ENCODE data around the gene CHD9NB. TPM values are rescaled to one million over a fixed set of nuclear protein-coding genes. Genes with fewer than 3 reads are reported as not detected.

Gene CHD9NB
- polyA plus RNA-seq, 3 donors, result not detected

DNA sequence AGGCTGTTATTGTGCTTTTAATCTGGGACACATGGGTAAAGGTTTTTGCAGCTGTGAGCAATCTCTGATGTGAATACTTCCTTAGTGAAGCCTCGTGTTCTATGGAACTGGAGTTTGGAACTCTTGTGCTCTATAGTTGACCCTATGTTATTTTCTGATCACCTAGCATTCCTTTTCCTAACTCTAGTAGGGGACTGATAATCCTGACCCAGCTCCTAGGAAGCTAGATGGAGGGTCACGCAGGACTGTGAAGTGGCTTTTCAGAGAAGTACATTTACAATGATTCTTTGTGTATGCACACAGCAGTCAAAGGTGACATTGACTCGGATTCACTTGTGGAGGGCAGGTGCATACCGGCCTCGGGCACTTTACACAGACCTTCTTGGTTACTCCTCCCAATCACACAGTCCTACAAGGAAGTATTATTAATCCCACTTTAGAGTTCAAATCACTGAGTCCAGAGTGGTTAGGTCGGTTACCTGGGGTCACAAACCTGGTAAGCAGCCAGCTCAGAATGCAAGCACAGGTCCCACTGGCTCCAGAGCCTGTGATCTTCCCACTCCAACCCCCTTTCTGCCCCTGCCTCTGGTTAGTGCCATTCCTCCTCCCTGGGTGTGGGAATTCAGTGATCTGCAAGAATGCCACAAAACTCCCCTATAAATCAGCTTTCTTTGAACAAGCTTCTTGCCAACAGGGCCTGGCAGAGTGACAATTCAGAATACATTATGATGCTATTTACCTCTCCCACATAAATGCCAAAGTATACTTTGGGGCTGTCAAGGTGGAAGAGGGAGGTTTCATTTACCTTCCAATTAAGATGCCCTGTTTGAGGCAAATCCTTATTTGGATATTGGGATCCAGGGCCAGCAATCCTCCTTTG, 7.1 kb downstream of the CHD9NB start:
- no peaks in the 10 kb centered on the region for H4K20me1 ChIP-seq (ENCODE audit: insufficient read depth, low read length)
- H3K27ac ChIP-seq (ENCODE audit: low read depth in 1 of 2, low read length in 2 of 2), result no peak overlapping the region
- 96% methylated on average over 4 of the region's 6 CpGs for WGBS (ENCODE audit: insufficient coverage)
- Mint-ChIP-seq H3K27ac (peak overlapping the region in 1 of 7 donors; percentile 47), H3K36me3 (no peaks in the 10 kb centered on the region), H3K27me3 (ENCODE audit: low read depth in 3 of 3) (peaks cover 2 to 4% (median 3%) of the 10 kb centered on the region in 3 donors), H3K4me3 (no peak overlapping the region), H3K9me3 (peaks cover 0 to 3% (median 0%) of the 10 kb centered on the region in 7 donors), H3K4me1 (peaks cover 15% of the 10 kb centered on the region)
- no peak overlapping the region for H3K9ac ChIP-seq (ENCODE audit: insufficient read depth, low read length, poor library complexity, severe bottlenecking)
- H3K27me3 ChIP-seq (ENCODE audit: control insufficient read depth in 2 of 2, insufficient read depth in 2 of 2, low read length in 2 of 2), result no peaks in the 10 kb centered on the region
- H3K4me2 ChIP-seq (replicated peaks; ENCODE audit: extremely low read depth, low read length, poor library complexity, severe bottlenecking), result no peak overlapping the region
- no peak overlapping the region for H3K4me3 ChIP-seq (replicated peaks in 1 of 3; ENCODE audit: low read depth in 2 of 3, low read length in 3 of 3)
- H3K79me2 ChIP-seq (ENCODE audit: insufficient read depth, low read length), result no peaks in the 10 kb centered on the region
- no peaks in the 10 kb centered on the region for H3K36me3 ChIP-seq (replicated peaks in 1 of 2; ENCODE audit: control insufficient read depth in 1 of 2, insufficient read depth in 2 of 2, low read length in 2 of 2)
- intact Hi-C loops (cut with micrococcal nuclease), result loop anchor here in 1 of 2 donors (5.0 kb wide), 1 partner anchor 162 kb away; no protein-coding TSS in a partner anchor
- no peaks in the 10 kb centered on the region for H3K9me3 ChIP-seq (replicated peaks in 1 of 2; ENCODE audit: control insufficient read depth in 1 of 2, insufficient read depth in 1 of 2, low read length in 2 of 2)
- no peak overlapping the region for H2AFZ ChIP-seq (ENCODE audit: insufficient read depth, low read depth, low read length, poor library complexity, severe bottlenecking)
- DNase-seq, result no peak
- TF ChIP-seq, protein P1, sequence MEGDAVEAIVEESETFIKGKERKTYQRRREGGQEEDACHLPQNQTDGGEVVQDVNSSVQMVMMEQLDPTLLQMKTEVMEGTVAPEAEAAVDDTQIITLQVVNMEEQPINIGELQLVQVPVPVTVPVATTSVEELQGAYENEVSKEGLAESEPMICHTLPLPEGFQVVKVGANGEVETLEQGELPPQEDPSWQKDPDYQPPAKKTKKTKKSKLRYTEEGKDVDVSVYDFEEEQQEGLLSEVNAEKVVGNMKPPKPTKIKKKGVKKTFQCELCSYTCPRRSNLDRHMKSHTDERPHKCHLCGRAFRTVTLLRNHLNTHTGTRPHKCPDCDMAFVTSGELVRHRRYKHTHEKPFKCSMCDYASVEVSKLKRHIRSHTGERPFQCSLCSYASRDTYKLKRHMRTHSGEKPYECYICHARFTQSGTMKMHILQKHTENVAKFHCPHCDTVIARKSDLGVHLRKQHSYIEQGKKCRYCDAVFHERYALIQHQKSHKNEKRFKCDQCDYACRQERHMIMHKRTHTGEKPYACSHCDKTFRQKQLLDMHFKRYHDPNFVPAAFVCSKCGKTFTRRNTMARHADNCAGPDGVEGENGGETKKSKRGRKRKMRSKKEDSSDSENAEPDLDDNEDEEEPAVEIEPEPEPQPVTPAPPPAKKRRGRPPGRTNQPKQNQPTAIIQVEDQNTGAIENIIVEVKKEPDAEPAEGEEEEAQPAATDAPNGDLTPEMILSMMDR (IDR thresholded peaks at IDR 0.05), result no peak
- peaks cover 6 to 11% of the 10 kb centered on the region in 2 donors for H3K4me1 ChIP-seq (ENCODE audit: control insufficient read depth in 1 of 2, insufficient read depth in 2 of 2, low read length in 2 of 2)

DNA sequence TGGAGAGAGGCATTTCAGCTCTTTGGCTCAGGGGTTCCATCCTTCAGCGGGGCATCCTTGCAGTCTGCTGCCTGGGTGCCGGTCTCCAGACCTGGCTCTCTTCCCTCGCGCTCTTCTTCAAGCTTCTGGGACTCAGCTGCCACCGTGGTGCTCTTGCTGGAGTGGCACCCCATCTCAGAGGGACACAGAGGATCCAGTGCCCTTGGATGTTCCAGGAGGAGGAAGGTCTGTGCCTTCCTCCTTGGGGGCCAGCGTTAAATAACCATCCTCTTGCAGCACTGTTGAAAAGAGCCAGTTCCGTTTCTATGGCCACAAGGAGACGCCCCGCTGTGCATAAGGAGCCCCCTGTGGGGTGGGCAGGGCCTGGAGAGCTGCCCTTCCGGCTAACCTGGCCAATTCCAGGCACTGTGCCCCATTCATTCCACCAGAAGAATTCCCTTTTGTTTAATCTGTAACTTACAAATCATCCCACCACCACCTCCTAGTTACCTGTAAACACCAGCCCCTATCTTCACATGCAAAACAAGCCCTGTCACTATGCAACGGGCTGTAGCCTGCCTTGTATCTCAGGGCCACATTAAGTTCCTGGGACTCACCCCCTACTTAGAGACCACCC, 8.6 kb downstream of the CHD9NB start:
- H3K9me3 ChIP-seq (replicated peaks in 1 of 2; ENCODE audit: control insufficient read depth in 1 of 2, insufficient read depth in 1 of 2, low read length in 2 of 2), result no peaks in the 10 kb centered on the region
- H3K4me3 ChIP-seq (replicated peaks in 1 of 3; ENCODE audit: low read depth in 2 of 3, low read length in 3 of 3), result no peak overlapping the region
- H3K9me3 Mint-ChIP-seq, result peaks cover 0 to 3% (median 0%) of the 10 kb centered on the region in 7 donors
- no peaks in the 10 kb centered on the region for H3K79me2 ChIP-seq (ENCODE audit: insufficient read depth, low read length)
- peaks cover 15% of the 10 kb centered on the region for H3K4me1 Mint-ChIP-seq
- peaks cover 6 to 11% of the 10 kb centered on the region in 2 donors for H3K4me1 ChIP-seq (ENCODE audit: control insufficient read depth in 1 of 2, insufficient read depth in 2 of 2, low read length in 2 of 2)
- H4K20me1 ChIP-seq (ENCODE audit: insufficient read depth, low read length), result no peaks in the 10 kb centered on the region
- no peak overlapping the region for H3K4me3 Mint-ChIP-seq
- TF ChIP-seq, protein P1 (IDR thresholded peaks at IDR 0.05), result no peak
- DNase-seq, result no peak
- H2AFZ ChIP-seq (ENCODE audit: insufficient read depth, low read depth, low read length, poor library complexity, severe bottlenecking), result no peak overlapping the region
- H3K27ac Mint-ChIP-seq, result no peak overlapping the region
- no peaks in the 10 kb centered on the region for H3K36me3 Mint-ChIP-seq
- no peaks in the 10 kb centered on the region for H3K36me3 ChIP-seq (replicated peaks in 1 of 2; ENCODE audit: control insufficient read depth in 1 of 2, insufficient read depth in 2 of 2, low read length in 2 of 2)
- no peak overlapping the region for H3K4me2 ChIP-seq (replicated peaks; ENCODE audit: extremely low read depth, low read length, poor library complexity, severe bottlenecking)
- no peaks in the 10 kb centered on the region for H3K27me3 ChIP-seq (ENCODE audit: control insufficient read depth in 2 of 2, insufficient read depth in 2 of 2, low read length in 2 of 2)
- intact Hi-C loops (cut with micrococcal nuclease), result no loop called here
- peaks cover 0 to 4% (median 0%) of the 10 kb centered on the region in 3 donors for H3K27me3 Mint-ChIP-seq (ENCODE audit: low read depth in 3 of 3)
- 86% methylated on average over 9 of the region's 11 CpGs for WGBS (ENCODE audit: insufficient coverage)
- H3K9ac ChIP-seq (ENCODE audit: insufficient read depth, low read length, poor library complexity, severe bottlenecking), result no peak overlapping the region
- no peak overlapping the region for H3K27ac ChIP-seq (ENCODE audit: low read depth in 1 of 2, low read length in 2 of 2)
